DND-41 (cell line): ENCODE data around the gene HS3ST1.

ENCODE experiments used
- ATAC-seq: fragments of 200-7000 bp; cut with Tn5 transposase; 3 replicates; pipeline ENCODE4 v1.9.1; 2021; ENCODE audit warnings: low read depth; ENCODE audit not compliant: insufficient read depth
- DNase-seq: peaks from one replicate; pipeline ENCODE4 v3.0.0-alpha.2; 2020
- H2AFZ ChIP-seq: 2 replicates; pipeline ENCODE4 v1.6.0; 2012; ENCODE audit warnings: low read depth, low read length
- H3K27ac ChIP-seq: 2 replicates; pipeline ENCODE4 v1.5.1; 2012; ENCODE audit warnings: low read length, inconsistent platforms
- H3K27me3 ChIP-seq: fragments of 200-600 bp; sonication (generic); 2 replicates; pipeline ENCODE4 v1.6.0; 2012; ENCODE audit warnings: low read length, mild to moderate bottlenecking, inconsistent platforms; ENCODE audit not compliant: insufficient read depth, poor library complexity
- H3K36me3 ChIP-seq: 2 replicates; pipeline ENCODE4 v1.5.1; 2012; ENCODE audit warnings: low read length, inconsistent platforms; ENCODE audit not compliant: insufficient read depth
- H3K4me1 ChIP-seq: 2 replicates; pipeline ENCODE4 v1.5.1; 2012; ENCODE audit warnings: mild to moderate bottlenecking, low read length; ENCODE audit not compliant: insufficient read depth
- H3K4me2 ChIP-seq: 2 replicates; pipeline ENCODE4 v1.6.0; 2012; ENCODE audit warnings: mild to moderate bottlenecking, moderate library complexity, low read length, inconsistent platforms; ENCODE audit not compliant: insufficient read depth
- H3K4me3 ChIP-seq, 2 experiments: fragments of 200-600 bp in 1 of 2; shearing (Covaris generic) in 1 of 2; 2 replicates each; pipeline ENCODE4 v1.5.1; 2012 to 2016; ENCODE audit warnings: inconsistent platforms in 2 of 2, low read length in 2 of 2, mild to moderate bottlenecking in 2 of 2, low read depth in 1 of 2, moderate library complexity in 1 of 2
- H3K79me2 ChIP-seq: 2 replicates; pipeline ENCODE4 v1.6.0; 2012; ENCODE audit warnings: low read length, inconsistent platforms; ENCODE audit not compliant: insufficient read depth
- H3K9ac ChIP-seq: 2 replicates; pipeline ENCODE4 v1.6.0; 2012; ENCODE audit warnings: low read depth, mild to moderate bottlenecking, inconsistent platforms, low read length, moderate library complexity
- H3K9me3 ChIP-seq: 2 replicates; pipeline ENCODE4 v1.5.1; 2012; ENCODE audit warnings: low read length, moderate library complexity, mild to moderate bottlenecking, inconsistent platforms; ENCODE audit not compliant: insufficient read depth, severe bottlenecking
- H4K20me1 ChIP-seq: 2 replicates; pipeline ENCODE4 v1.6.0; 2012; ENCODE audit warnings: low read length; ENCODE audit not compliant: insufficient read depth
- CTCF ChIP-seq: IDR thresholded peaks from 2 replicates; pipeline ENCODE4 v1.5.1; 2012; ENCODE audit warnings: borderline replicate concordance, low read length, moderate library complexity, mild to moderate bottlenecking; ENCODE audit not compliant: poor library complexity, severe bottlenecking; ENCODE audit errors: extremely low read depth
- EZH2 ChIP-seq: IDR thresholded peaks from 3 replicates; pipeline ENCODE4 v1.6.1; 2012; ENCODE audit warnings: borderline replicate concordance, low read depth, mild to moderate bottlenecking, moderate library complexity, low read length, inconsistent platforms; ENCODE audit not compliant: severe bottlenecking

The HS3ST1 gene

GRCh38 chr4:11407551-11407950, 21.1 kb downstream of the HS3ST1 start:
- Histone ChIP-seq H3K36me3 (no peaks in the 10 kb centered on the region), H3K4me2 (no peak overlapping the region), H3K9ac (no peak overlapping the region), H3K4me3 (no peak overlapping the region), H3K4me1 (no peaks in the 10 kb centered on the region), H3K27me3 (no peaks in the 10 kb centered on the region), H3K9me3 (no peaks in the 10 kb centered on the region), H2AFZ (no peak overlapping the region), H4K20me1 (no peaks in the 10 kb centered on the region), H3K79me2 (no peaks in the 10 kb centered on the region), H3K27ac (no peak overlapping the region)
- no peak for ATAC-seq
- no peak for DNase-seq
- TF ChIP-seq EZH2: no peak
- TF ChIP-seq CTCF: no peak

DNA sequence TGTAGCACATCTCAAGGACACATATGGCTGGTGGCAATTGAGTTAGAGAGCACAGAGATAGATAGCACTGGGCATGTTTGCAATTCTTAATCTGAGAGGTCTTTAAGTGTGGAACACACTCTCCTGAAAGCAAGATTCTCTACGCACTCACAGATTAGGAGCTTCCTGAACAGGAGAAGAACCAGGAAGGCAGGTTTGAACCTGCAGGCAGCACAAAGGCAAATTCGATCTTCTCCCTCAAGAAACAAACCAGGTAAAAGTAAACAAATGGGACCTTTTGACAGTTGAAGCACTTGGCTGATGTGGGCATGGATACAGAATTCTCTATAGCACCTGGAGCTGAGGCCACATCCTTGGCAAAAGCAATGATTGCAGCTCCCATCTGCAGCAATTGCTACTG, 24.3 kb downstream of the HS3ST1 start:
- no peak for TF ChIP-seq CTCF
- TF ChIP-seq EZH2: no peak
- DNase-seq (no peak), ATAC-seq (no peak)
- no peak overlapping the region for H3K4me2 ChIP-seq
- no peaks in the 10 kb centered on the region for H3K36me3 ChIP-seq
- no peak overlapping the region for H3K4me3 ChIP-seq
- H4K20me1 ChIP-seq: no peaks in the 10 kb centered on the region
- no peak overlapping the region for H2AFZ ChIP-seq
- no peaks in the 10 kb centered on the region for H3K4me1 ChIP-seq
- no peaks in the 10 kb centered on the region for H3K9me3 ChIP-seq
- H3K27ac ChIP-seq: no peak overlapping the region
- no peaks in the 10 kb centered on the region for H3K27me3 ChIP-seq
- H3K79me2 ChIP-seq: no peaks in the 10 kb centered on the region
- no peak overlapping the region for H3K9ac ChIP-seq

DNA sequence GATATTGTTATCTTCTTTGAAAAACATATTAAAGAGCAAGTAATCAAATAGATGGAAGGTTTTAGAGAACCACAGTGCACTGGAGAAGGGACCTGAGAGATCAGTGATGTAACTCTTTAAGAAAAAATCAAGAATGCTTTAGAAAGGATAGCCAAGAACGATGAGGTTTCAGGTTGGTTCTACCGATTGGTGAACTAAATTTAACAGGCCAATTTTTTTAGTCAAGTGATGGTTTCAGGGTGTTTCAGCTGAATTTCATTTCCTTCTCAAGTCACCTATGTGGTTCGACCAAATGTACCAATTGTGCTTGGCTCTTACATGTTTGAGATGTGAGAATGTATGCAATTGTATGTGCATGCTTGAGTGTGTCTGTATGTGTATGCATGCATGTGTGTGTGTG, 26.5 kb downstream of the HS3ST1 start:
- Histone ChIP-seq H3K27me3 (no peaks in the 10 kb centered on the region), H3K9ac (no peak overlapping the region), H3K9me3 (no peaks in the 10 kb centered on the region), H3K4me3 (no peak overlapping the region), H3K36me3 (no peaks in the 10 kb centered on the region), H2AFZ (no peak overlapping the region), H3K4me1 (no peaks in the 10 kb centered on the region), H3K4me2 (no peak overlapping the region), H3K79me2 (no peaks in the 10 kb centered on the region), H3K27ac (no peak overlapping the region), H4K20me1 (no peaks in the 10 kb centered on the region)
- TF ChIP-seq EZH2 (no peak), CTCF (no peak)
- ATAC-seq (no peak), DNase-seq (no peak)

DNA sequence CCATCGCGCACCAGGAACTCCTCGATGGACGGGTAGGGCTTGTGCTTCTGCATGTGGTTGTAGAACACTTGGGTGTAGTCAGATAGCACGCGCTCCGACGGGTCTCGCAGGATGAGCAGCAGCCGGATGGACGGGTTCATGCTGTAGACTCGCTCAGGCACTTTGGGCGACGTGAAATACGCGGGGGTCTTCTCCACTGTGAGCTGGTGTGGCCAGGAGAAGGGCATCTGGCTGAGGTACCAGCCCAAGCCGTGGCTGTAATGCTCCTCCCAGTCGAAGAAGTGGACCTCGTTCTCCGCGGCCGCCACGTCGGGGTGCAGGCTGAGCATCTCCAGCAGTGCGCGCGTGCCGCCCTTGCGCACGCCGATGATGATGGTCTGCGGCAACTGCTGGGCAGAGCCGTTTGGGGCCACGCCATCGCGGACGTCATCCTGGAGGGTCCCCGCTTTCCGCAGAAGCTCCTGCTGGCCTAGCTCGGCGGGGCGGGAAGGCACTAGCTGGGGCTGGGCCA, 29.2 kb downstream of the HS3ST1 start:
- ATAC-seq: no peak
- Histone ChIP-seq H3K36me3 (no peaks in the 10 kb centered on the region), H3K27me3 (no peaks in the 10 kb centered on the region), H3K27ac (no peak overlapping the region), H4K20me1 (no peaks in the 10 kb centered on the region), H3K79me2 (no peaks in the 10 kb centered on the region), H3K4me3 (no peak overlapping the region), H3K4me2 (no peak overlapping the region), H3K9me3 (no peaks in the 10 kb centered on the region), H3K9ac (no peak overlapping the region), H3K4me1 (no peaks in the 10 kb centered on the region), H2AFZ (no peak overlapping the region)
- no peak for DNase-seq
- TF ChIP-seq EZH2 (no peak), CTCF (no peak)
